HEK293T (cell line): Measurements from ENCODE around the gene C1QC.

ENCODE experiments used
- CTCF ChIA-PET: fragments of 350-600 bp; formaldehyde crosslinking; extraction: SDS; loops from one replicate; lab custom pipeline; 2021; ENCODE audit warnings: antibody characterized with exemption, inconsistent platforms; lab: Yijun Ruan, JAX
- POLR2A ChIA-PET: fragments of 350-600 bp; formaldehyde crosslinking; extraction: SDS; loops from one replicate; lab custom pipeline; 2020; ENCODE audit warnings: antibody characterized with exemption, inconsistent platforms; lab: Yijun Ruan, JAX
- DNase-seq: peaks from one replicate; pipeline ENCODE4 v3.0.0; 2012; ENCODE audit warnings: mixed read lengths; ENCODE audit errors: extremely low spot score
- ARNT ChIP-seq: fragments of 450-650 bp; IDR thresholded peaks from 2 replicates; pipeline ENCODE4 v1.6.1; 2017; ENCODE audit warnings: mild to moderate bottlenecking
- BHLHE40 ChIP-seq: fragments of 450-650 bp; IDR thresholded peaks from 2 replicates; pipeline ENCODE4 v1.6.1; 2016; ENCODE audit warnings: mild to moderate bottlenecking, moderate library complexity, borderline replicate concordance
- CTBP1 ChIP-seq: fragments of 450-650 bp; IDR thresholded peaks from 2 replicates; pipeline ENCODE4 v1.6.1; 2016; ENCODE audit warnings: borderline replicate concordance
- ELF4 ChIP-seq: fragments of 450-650 bp; IDR thresholded peaks from 2 replicates; pipeline ENCODE4 v1.6.1; 2017; ENCODE audit warnings: antibody characterized with exemption
- FOXA1 ChIP-seq: fragments of 450-650 bp; IDR thresholded peaks from 2 replicates; pipeline ENCODE4 v1.6.1; 2016; ENCODE audit warnings: mild to moderate bottlenecking
- FOXK2 ChIP-seq: fragments of 450-650 bp; IDR thresholded peaks from 2 replicates; pipeline ENCODE4 v1.6.1; 2016; ENCODE audit warnings: mild to moderate bottlenecking
- FOXM1 ChIP-seq: fragments of 450-650 bp; IDR thresholded peaks from 2 replicates; pipeline ENCODE4 v1.6.1; 2017; ENCODE audit warnings: mild to moderate bottlenecking, borderline replicate concordance
- HDGF ChIP-seq: fragments of 450-650 bp; IDR thresholded peaks from 2 replicates; pipeline ENCODE4 v1.6.1; 2017; ENCODE audit warnings: antibody characterized with exemption, borderline replicate concordance
- L3MBTL2 ChIP-seq: fragments of 450-650 bp; conservative IDR thresholded peaks from 2 replicates; pipeline ENCODE4 v1.6.1; 2016; ENCODE audit warnings: mild to moderate bottlenecking
- LEF1 ChIP-seq: fragments of 450-650 bp; IDR thresholded peaks from 2 replicates; pipeline ENCODE4 v1.6.1; 2017; ENCODE audit warnings: mild to moderate bottlenecking, borderline replicate concordance
- NFRKB ChIP-seq: fragments of 450-650 bp; IDR thresholded peaks from 2 replicates; pipeline ENCODE4 v1.6.1; 2016; ENCODE audit warnings: mild to moderate bottlenecking, moderate library complexity
- SP1 ChIP-seq: fragments of 450-650 bp; IDR thresholded peaks from 2 replicates; pipeline ENCODE4 v1.6.1; 2017
- SUZ12 ChIP-seq: fragments of 450-650 bp; IDR thresholded peaks from 2 replicates; pipeline ENCODE4 v1.6.1; 2016; ENCODE audit warnings: mild to moderate bottlenecking
- TARDBP ChIP-seq: fragments of 450-650 bp; IDR thresholded peaks from 2 replicates; pipeline ENCODE4 v1.6.1; 2016
- ZNF384 ChIP-seq: fragments of 450-650 bp; IDR thresholded peaks from 2 replicates; pipeline ENCODE4 v1.6.1; 2016
- TF ChIP-seq, protein P1 (sequence below): fragments of 450-650 bp; IDR thresholded peaks from 2 replicates; pipeline ENCODE4 v1.6.1; 2016

Gene C1QC

DNA sequence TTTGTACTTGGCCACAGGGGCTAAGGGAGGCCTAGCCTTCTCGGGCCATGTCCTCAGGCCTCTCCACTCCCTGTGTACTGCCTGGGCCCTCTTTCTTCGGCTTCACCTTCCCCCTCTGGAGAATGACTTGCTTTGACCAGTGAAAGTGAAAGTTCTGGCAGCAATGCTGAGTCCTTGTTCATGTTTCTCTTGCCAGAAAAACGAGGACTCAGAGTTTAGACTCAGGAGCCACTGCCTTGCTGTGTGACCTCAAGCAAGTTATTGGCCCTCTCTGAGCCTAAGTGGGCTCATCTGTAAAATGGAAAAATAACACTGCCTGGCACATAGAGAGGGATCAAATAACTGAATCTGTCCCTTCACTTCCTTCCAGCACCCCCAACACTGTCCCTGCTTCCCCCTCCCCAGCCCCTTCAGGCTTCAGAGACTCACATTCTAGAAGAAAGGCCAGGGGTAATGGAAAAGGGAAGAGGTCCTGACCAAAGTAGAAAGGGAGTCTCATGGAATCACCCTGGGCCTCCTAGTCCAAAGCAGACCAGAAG is 5.5 kb upstream of the C1QC start:
- CTCF ChIA-PET, result no interaction called here
- no peak for TF ChIP-seq ELF4
- TF ChIP-seq ARNT, result no peak
- no peak for TF ChIP-seq SP1
- TF ChIP-seq, protein P1, sequence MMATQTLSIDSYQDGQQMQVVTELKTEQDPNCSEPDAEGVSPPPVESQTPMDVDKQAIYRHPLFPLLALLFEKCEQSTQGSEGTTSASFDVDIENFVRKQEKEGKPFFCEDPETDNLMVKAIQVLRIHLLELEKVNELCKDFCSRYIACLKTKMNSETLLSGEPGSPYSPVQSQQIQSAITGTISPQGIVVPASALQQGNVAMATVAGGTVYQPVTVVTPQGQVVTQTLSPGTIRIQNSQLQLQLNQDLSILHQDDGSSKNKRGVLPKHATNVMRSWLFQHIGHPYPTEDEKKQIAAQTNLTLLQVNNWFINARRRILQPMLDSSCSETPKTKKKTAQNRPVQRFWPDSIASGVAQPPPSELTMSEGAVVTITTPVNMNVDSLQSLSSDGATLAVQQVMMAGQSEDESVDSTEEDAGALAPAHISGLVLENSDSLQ, result no peak
- no peak for TF ChIP-seq TARDBP
- no peak for TF ChIP-seq HDGF
- TF ChIP-seq NFRKB, result no peak
- no peak for TF ChIP-seq FOXM1
- POLR2A ChIA-PET, result no interaction called here
- DNase-seq, result no peak

DNA sequence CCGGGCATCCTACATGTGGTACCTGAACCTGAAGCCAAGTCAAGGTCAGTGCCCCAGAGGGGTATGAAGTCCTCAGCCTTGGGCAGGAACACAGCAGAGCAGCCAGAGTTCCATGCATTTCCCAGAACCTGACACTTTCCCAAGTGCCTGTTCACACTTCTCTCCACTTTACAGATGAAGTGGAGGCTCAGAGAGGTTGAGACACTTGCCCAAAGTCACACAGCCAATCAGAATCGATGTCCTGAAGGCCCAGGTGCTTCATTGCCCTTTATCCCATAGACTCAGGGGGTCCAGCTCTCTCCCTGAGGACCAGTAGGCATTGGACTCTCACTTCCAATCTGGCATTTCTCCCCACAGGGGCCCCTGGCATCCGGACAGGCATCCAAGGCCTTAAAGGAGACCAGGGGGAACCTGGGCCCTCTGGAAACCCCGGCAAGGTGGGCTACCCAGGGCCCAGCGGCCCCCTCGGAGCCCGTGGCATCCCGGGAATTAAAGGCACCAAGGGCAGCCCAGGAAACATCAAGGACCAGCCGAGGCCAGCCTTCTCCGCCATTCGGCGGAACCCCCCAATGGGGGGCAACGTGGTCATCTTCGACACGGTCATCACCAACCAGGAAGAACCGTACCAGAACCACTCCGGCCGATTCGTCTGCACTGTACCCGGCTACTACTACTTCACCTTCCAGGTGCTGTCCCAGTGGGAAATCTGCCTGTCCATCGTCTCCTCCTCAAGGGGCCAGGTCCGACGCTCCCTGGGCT is 4.8 kb upstream of the C1QC start:
- no peak for DNase-seq
- ChIA-PET POLR2A (no interaction called here), CTCF (interaction anchor here (1.0 to 1.1 kb wide), 2 partner anchors 111 to 222 kb away, joined by 3 to 4 read pairs; no protein-coding TSS in a partner anchor)
- TF ChIP-seq ELF4 (no peak), FOXM1 (no peak), HDGF (no peak), SUZ12 (no peak), FOXK2 (no peak), FOXA1 (no peak), BHLHE40 (no peak), ARNT (no peak), CTBP1 (no peak), SP1 (no peak), ZNF384 (no peak)
- TF ChIP-seq, protein P1, result no peak

DNA sequence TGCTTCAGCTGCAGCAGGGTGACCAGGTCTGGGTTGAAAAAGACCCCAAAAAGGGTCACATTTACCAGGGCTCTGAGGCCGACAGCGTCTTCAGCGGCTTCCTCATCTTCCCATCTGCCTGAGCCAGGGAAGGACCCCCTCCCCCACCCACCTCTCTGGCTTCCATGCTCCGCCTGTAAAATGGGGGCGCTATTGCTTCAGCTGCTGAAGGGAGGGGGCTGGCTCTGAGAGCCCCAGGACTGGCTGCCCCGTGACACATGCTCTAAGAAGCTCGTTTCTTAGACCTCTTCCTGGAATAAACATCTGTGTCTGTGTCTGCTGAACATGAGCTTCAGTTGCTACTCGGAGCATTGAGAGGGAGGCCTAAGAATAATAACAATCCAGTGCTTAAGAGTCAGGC is 4.1 kb upstream of the C1QC start:
- TF ChIP-seq FOXM1, result no peak
- TF ChIP-seq NFRKB, result no peak
- TF ChIP-seq TARDBP, result no peak
- TF ChIP-seq ZNF384, result no peak
- TF ChIP-seq CTBP1, result no peak
- no peak for TF ChIP-seq ELF4
- TF ChIP-seq BHLHE40, result no peak
- TF ChIP-seq, protein P1, result no peak
- TF ChIP-seq L3MBTL2, result no peak
- no peak for TF ChIP-seq LEF1
- no peak for TF ChIP-seq SP1
- no peak for TF ChIP-seq FOXK2
- POLR2A ChIA-PET, result no interaction called here
- CTCF ChIA-PET, result interaction anchor here (0.6 to 1.1 kb wide), 3 partner anchors 66 to 223 kb away, joined by 3 to 6 read pairs (median 4); no protein-coding TSS in a partner anchor
- DNase-seq, result no peak

DNA sequence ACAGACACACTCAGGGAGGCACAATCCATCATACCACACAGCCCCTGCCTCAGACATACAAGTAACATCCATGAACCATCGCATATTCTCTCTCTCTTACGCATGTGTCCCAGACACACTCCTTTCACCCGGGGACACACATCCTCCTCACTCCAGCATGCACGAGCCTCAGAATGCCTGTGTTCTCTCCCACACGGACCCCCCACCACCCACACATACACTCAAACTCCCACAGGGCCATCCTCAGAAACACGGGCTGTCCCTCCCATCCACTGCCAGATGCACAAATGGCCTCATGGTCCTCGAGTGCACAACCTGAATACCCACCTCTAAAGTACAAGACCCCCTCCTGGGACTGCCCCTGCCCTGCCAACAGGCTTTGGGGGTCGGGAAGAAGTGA is 2.2 kb upstream of the C1QC start:
- TF ChIP-seq NFRKB (no peak), HDGF (no peak)
- ChIA-PET POLR2A (no interaction called here), CTCF (interaction anchor here (1.2 to 1.9 kb wide), 3 partner anchors 113 to 225 kb away, joined by 5 to 14 read pairs (median 5); no protein-coding TSS in a partner anchor)
- no peak for DNase-seq

DNA sequence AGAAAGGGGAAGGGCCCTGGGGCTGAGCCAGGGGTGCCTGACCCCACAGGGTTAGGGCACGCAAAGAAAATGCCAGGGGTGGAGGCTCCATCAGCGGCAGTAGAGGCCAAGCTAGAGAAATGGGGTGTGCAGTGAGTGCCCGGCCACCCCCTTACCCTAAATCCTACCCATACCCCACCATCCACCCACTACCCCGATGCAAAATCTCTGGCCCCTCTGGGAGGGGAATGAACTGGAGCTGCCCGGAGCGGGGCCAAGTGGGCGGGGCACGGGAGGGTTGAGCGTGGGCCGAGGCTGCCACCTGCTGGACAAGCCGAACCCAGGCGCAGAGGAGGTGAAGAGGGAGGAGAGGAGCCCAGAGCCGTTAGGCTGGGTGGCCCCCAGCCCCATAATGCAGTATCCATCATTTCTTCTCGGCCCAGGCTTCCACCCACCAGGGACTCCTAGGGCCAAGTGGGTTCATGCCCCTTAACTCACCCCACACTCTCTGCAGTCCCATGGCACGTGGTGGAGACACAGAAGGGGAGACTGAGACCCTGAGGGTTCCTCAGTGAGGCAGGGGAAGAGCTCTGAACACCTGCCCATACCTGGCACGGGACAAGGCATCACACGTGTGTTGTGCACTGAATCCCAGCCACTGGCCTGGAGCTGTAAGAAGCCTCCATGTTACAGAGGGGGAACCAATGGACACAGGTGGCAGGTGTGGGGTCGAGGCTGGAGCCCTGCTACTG is 1.4 kb upstream of the C1QC start:
- POLR2A ChIA-PET, result no interaction called here
- CTCF ChIA-PET, result interaction anchor here (0.9 to 1.9 kb wide), 4 partner anchors 35 to 226 kb away, joined by 3 to 14 read pairs (median 5); no protein-coding TSS in a partner anchor
- peak; percentile 87 for DNase-seq
- TF ChIP-seq TARDBP (no peak), L3MBTL2 (no peak), ELF4 (no peak), FOXM1 (no peak), LEF1 (no peak), SP1 (no peak), ARNT (no peak), BHLHE40 (no peak), SUZ12 (no peak), NFRKB (no peak), ZNF384 (no peak), FOXK2 (no peak), HDGF (no peak), CTBP1 (no peak)
- TF ChIP-seq, protein P1, result no peak
